Stimulated activated CD8-positive, alpha-beta memory T cell treated with anti-CD3 and anti-CD28 coated beads, Interleukin-4, amount 100 ng/mL, for 48 hours (primary cell): ENCODE measurements around the gene NOVA2.

Source experiments
- DNase-seq: peaks from one replicate; pipeline ENCODE4 v3.0.0-alpha.2; 2020

Gene NOVA2

GRCh38 chr19:45960595-45961235 is 12.9 kb downstream of the NOVA2 start:
- no peak for DNase-seq

GRCh38 chr19:45959517-45960025 is 14.1 kb downstream of the NOVA2 start:
- no peak for DNase-seq

- no peak for DNase-seq
Measured at GRCh38 chr19:45958769-45959516, 14.7 kb downstream of the NOVA2 start.

DNA sequence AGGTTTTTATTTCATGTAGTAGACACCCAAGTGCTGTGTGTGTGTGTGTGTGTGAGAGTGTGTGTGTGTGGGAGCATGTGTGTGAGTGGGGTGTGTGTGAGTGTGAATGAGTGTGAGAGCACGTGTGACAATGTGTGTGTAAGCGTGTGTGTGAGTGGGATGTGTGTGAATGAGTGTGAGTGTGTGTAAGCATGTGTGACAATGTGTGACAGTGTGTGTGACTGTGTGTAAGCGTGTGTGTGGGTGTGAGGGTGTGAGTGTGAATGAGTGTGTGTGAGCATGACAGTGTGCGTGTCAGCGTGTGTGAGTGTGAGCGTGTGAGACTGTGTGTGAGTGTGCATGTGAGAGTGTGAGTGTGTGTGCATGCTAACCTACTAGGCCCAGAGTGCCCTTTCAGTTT is 15.3 kb downstream of the NOVA2 start:
- DNase-seq: no peak

- no peak for DNase-seq
Measured at GRCh38 chr19:45955905-45956608, 17.6 kb downstream of the NOVA2 start.

- DNase-seq: no peak
Measured at GRCh38 chr19:45954156-45954555, 19.5 kb downstream of the NOVA2 start.

- no peak for DNase-seq
Measured at GRCh38 chr19:45953676-45954075, 20.0 kb downstream of the NOVA2 start.

GRCh38 chr19:45952686-45953505 is 20.8 kb downstream of the NOVA2 start:
- peak; percentile 67 for DNase-seq

DNA sequence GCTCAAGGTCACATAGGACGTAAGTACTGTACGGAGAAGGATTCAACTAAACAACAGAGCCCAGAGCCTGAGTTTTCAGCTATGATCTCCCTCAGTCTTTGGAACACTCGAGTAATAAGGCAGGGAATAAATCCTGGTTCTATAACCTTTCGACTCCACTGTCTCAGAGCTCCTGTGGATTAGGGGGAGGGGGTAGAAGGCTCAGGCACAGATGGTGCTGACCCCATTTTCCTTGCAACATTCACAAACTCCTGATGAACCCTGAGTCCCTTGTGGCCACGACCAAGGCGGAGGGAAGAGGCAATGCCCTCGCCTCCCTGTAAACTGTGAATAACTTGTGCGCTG is 21.4 kb downstream of the NOVA2 start:
- DNase-seq: no peak

GRCh38 chr19:45947926-45948325 is 25.7 kb downstream of the NOVA2 start:
- no peak for DNase-seq

DNA sequence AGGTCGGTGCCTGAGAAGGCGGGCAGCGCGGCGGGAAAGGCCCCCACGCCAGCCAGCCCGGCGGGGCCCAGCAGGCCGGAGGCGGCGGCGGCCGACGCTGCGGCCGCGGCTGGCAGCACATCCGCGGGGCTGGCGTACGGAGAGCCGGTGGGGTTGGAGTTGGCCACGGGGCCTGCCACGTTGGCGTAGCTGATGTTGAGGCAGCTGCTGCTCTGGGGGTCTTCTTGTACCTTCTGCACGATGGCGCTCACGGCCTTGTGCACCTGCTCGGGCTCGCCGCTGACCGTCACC is 33.2 kb downstream of the NOVA2 start:
- DNase-seq: no peak

DNA sequence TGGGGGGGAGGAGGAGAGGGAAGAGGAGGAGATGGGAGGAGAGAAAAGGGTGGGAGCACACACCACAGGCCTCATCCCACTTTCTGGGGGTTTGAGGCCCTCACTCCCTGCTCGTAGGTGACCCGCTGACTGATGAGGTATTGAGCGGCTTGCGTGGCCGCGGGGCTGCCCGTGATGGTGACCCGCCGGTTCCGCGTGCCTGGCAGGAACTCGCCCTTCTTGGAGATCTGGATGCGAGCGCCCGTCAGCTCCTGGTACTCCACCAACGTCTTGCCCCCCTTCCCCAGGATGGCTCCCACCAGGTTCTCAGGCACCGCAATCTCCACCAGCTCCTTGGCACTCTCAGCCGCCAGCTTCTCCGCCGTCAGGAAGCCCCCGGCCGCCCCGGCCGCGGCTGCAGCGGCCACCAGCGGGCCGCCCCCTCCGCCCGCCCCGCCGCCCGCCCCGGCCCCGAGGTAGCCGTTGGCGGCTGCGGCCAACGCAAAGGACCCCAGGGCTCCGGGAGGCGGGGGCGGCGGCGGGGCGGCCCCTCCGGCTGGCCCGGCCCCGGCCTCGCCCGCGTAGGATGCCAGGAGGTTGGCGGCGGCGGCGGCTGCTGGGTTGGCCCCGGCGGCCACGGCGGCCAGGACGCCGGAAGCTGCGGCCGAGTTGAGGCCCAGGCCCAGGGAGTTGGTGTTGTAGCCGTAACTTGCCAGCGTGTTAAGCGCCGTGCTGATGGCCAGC is 33.7 kb downstream of the NOVA2 start:
- DNase-seq: no peak

GRCh38 chr19:45938733-45939319 is 34.8 kb downstream of the NOVA2 start:
- DNase-seq: no peak

DNA sequence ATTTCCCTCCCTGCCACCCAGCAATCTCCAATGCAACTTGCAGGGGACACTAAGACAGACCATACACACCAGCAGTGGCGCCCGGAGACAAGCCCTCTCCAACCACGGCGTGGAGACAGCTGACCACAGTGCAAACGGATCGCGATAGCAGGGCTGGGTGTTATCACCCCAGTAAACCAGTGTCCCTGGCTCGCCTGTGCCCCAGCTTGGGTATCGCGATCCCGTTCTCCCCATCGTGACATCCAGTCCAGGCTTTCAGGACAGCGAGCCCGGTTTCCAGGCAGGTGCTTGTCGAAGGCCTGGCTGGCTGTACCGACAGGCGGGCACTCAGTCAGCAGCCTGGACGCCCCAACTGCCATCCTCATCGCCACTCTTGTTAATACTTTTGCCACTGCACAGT is 38.4 kb downstream of the NOVA2 start:
- DNase-seq: no peak

- no peak for DNase-seq
Measured at GRCh38 chr19:45934551-45935230, 39.0 kb downstream of the NOVA2 start.

DNA sequence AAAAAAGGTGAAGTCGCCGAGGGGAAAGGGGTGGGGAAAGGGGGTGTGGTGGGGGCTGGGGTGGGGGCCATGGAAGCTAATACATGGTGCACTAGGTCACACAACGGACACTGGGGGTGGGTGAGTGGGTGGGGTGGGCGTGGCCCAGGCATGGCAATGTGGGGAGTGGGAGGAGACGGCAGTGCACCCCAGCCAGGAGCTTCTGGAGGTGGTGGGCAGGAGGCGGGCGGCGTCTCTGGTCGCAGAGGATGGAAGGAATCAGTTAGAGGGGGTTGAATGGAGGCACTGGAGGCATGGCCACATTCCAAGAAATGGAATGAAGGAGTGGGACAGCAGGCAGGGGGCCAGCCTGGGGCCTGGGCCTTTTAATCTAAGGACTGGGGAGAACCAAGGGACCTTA is 39.9 kb downstream of the NOVA2 start:
- no peak for DNase-seq

- DNase-seq: no peak
Measured at GRCh38 chr19:45931055-45931454, 42.6 kb downstream of the NOVA2 start.

- DNase-seq: no peak
Measured at GRCh38 chr19:45929247-45929646, 44.4 kb downstream of the NOVA2 start.

- peak; percentile 90 for DNase-seq
Measured at GRCh38 chr19:45927565-45928261, 46.0 kb downstream of the NOVA2 start.

GRCh38 chr19:45924891-45925447 is 48.7 kb downstream of the NOVA2 start:
- DNase-seq: no peak

DNA sequence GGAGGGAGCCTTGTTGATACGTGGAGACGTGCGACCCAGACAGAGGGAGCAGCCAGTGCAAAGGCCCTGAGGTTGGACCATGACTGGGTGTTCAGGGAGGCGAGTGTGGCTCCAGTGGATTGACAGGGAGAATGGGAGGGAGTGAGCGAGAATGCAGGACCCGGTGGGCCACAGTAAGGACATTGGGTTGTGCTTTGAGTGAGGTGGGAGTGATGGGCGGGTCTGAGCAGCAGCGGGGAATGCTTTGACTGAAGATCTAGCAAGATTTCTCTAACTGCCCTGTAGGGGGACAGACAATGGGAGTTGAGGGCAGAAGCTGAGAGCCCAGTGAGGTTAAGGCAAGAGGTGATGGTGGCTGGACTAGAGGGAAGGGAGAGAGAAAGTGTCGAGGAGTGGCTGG is 51.4 kb downstream of the NOVA2 start:
- no peak for DNase-seq
